GM21360 (cell line): ENCODE results near the gene FILIP1L.

Experiments used
- ATAC-seq: cut with Tn5 transposase; IDR thresholded peaks from one replicate; pipeline ENCODE4 v1.9.1; 2021; ENCODE audit warnings: mild to moderate bottlenecking, moderate library complexity; ENCODE audit not compliant: unreplicated experiment

The FILIP1L gene

GRCh38 chr3:99929745-99930139 lies 184.6 kb downstream of the FILIP1L start:
- ATAC-seq: no peak

GRCh38 chr3:99928771-99929744 lies 185.2 kb downstream of the FILIP1L start:
- ATAC-seq: no peak

- no peak for ATAC-seq
Observed at GRCh38 chr3:99927671-99928457, 186.4 kb downstream of the FILIP1L start.

GRCh38 chr3:99925584-99926230 lies 188.6 kb downstream of the FILIP1L start:
- ATAC-seq: no peak

- ATAC-seq: no peak
Observed at GRCh38 chr3:99923873-99924272, 190.4 kb downstream of the FILIP1L start.

- no peak for ATAC-seq
Observed at GRCh38 chr3:99921986-99922385, 192.3 kb downstream of the FILIP1L start.

GRCh38 chr3:99921377-99921695 lies 193.0 kb downstream of the FILIP1L start:
- ATAC-seq: no peak

GRCh38 chr3:99920481-99921376 lies 193.6 kb downstream of the FILIP1L start:
- peak; percentile 50 for ATAC-seq

GRCh38 chr3:99919694-99920093 lies 194.6 kb downstream of the FILIP1L start:
- no peak for ATAC-seq

GRCh38 chr3:99918715-99919114 lies 195.6 kb downstream of the FILIP1L start:
- ATAC-seq: no peak

GRCh38 chr3:99915906-99916432 lies 198.3 kb downstream of the FILIP1L start:
- no peak for ATAC-seq

- no peak for ATAC-seq
Observed at GRCh38 chr3:99911433-99911832, 202.9 kb downstream of the FILIP1L start.

GRCh38 chr3:99910752-99911290 lies 203.5 kb downstream of the FILIP1L start:
- ATAC-seq: no peak

GRCh38 chr3:99909714-99910495 lies 204.4 kb downstream of the FILIP1L start:
- no peak for ATAC-seq

GRCh38 chr3:99907959-99908544 lies 206.2 kb downstream of the FILIP1L start:
- no peak for ATAC-seq

- no peak for ATAC-seq
Observed at GRCh38 chr3:99903869-99904268, 210.4 kb downstream of the FILIP1L start.

- ATAC-seq: no peak
Observed at GRCh38 chr3:99902091-99902490, 212.2 kb downstream of the FILIP1L start.

- no peak for ATAC-seq
Observed at GRCh38 chr3:99901200-99901926, 212.9 kb downstream of the FILIP1L start.
